Measurements from ENCODE around the gene UST. TPM values are rescaled to one million over a fixed set of nuclear protein-coding genes. Genes with fewer than 3 reads are reported as not detected.

Gene UST
- total RNA-seq, 5 donors from 2014 or later (not counting 1 experiment from before 2014, with no cell fraction given): 1.9 to 5.3 (median 3.0) TPM

DNA sequence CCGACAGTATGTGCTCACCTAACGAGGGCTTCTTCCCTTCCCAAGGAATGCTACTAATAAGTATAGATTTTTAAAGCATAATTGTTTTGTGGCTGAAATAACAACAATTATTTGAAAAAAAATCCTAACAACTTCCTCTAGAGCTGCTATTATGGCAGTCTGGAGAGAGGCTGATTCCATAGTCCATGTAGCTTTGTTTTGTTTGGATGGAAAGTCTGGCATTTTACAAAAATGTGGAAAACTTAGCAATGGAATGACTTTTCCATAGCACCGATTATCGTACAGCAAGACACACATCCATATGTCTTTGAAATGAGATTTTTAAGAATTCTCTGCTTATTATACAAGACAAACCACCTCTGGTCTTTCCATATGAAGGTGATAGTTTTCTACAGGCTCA is 318.3 kb downstream of the UST start:
- Mint-ChIP-seq H3K36me3 (no peaks in the 10 kb centered on the region), H3K9me3 (no peaks in the 10 kb centered on the region), H3K27me3 (no peaks in the 10 kb centered on the region), H3K4me1 (peaks cover 39 to 56% (median 42%) of the 10 kb centered on the region in 3 donors), H3K4me3 (no peak overlapping the region), H3K27ac (peak overlapping the region; percentile 97 to 98)
- WGBS (ENCODE audit: insufficient coverage): no CpG with 5 or more reads among the region's 4 CpGs
- ChIA-PET POLR2A (interaction anchor here in 1 of 2 donors (0.5 kb wide), 1 partner anchor 20 kb away, joined by 3 read pairs; no protein-coding TSS in a partner anchor), CTCF (interaction anchor here in 1 of 2 donors (0.7 to 1.8 kb wide), 4 partner anchors 9 to 367 kb away, joined by 3 to 15 read pairs (median 7); no protein-coding TSS in a partner anchor)
- H3K27ac ChIP-seq (ENCODE audit: low read length): no peak overlapping the region
- peaks cover 16 to 31% of the 10 kb centered on the region in 2 experiments for H3K4me1 ChIP-seq (ENCODE audit: control insufficient read depth in 1 of 2, extremely low read depth in 1 of 2, insufficient read depth in 2 of 2, low read length in 2 of 2)
- DNase-seq: no peak
- no peaks in the 10 kb centered on the region for H3K9me3 ChIP-seq
- H3K4me3 ChIP-seq (ENCODE audit: control insufficient read depth in 1 of 2, extremely low read depth in 1 of 2, low read length in 1 of 2): no peak overlapping the region
- no peaks in the 10 kb centered on the region for H3K36me3 ChIP-seq (ENCODE audit: control insufficient read depth in 2 of 2, extremely low read depth in 1 of 2, insufficient read depth in 1 of 2, low read length in 1 of 2)
- ATAC-seq (replicated peaks in 1 of 4): no peak
- H3K27me3 ChIP-seq (replicated peaks in 1 of 2; ENCODE audit: control insufficient read depth in 2 of 2, extremely low read depth in 1 of 2, insufficient read depth in 2 of 2, low read length in 1 of 2): no peaks in the 10 kb centered on the region

DNA sequence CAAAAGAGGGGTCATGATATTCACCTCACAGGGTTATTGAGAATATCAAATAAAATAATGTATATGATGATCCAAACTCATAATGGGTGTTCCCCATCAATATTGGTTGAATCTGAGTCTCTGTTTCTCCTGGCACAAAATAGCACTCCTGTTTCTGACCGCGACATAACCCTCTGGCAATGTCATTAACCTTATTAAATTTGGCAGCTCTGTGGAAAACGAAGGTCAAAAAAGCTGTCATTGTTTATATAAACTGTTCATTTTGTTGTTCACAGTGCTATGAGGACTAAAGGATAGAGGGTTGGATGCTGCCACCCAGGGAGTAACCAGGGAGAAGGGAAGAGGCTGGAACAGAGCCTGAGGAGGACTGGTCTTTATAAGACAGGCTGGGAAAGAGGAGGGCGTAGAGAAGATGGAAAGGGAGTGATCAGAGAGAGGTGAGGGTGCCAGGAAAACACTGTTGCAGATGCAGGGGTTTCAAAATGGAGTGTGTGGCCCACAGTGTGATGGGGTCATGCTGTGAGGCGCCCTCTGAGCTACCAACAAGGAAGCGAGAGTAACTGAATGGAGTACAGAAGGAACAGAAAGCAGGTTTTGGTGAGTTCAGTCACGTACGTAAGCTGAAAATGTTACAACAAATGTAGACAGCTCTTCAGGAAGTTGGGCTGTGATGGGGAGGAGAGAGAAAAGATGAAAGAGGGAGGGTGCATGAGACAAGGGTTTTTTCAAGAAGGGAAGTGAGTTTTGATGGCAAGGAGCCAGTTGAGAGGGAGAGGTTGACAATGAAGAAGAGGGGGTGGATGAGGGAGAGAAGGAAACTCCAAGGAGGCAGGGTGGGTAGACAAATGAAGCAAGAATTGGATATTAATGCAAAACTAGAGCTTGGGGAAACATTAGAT is 319.1 kb downstream of the UST start:
- peak in 34 of 35 experiments; percentile 11 to 86 (median 56) for DNase-seq
- Mint-ChIP-seq H3K4me1 (peaks cover 31 to 48% (median 34%) of the 10 kb centered on the region in 3 donors), H3K27me3 (no peaks in the 10 kb centered on the region), H3K36me3 (no peaks in the 10 kb centered on the region), H3K9me3 (no peaks in the 10 kb centered on the region), H3K27ac (peak overlapping the region; percentile 97 to 98), H3K4me3 (peak overlapping the region; percentile 55 to 68 (median 57))
- peak overlapping the region; percentile 85 for H3K27ac ChIP-seq (ENCODE audit: low read length)
- H3K9me3 ChIP-seq: no peaks in the 10 kb centered on the region
- POLR2A ChIA-PET: interaction anchor here (0.5 to 1.1 kb wide), 10 partner anchors 10 to 366 kb away, joined by 3 to 8 read pairs (median 4); no protein-coding TSS in a partner anchor
- peak; percentile 92 to 98 (median 97) for ATAC-seq (replicated peaks in 1 of 4)
- CTCF ChIA-PET: interaction anchor here (0.6 to 1.8 kb wide), 12 partner anchors 10 to 366 kb away, joined by 3 to 15 read pairs (median 4); no protein-coding TSS in a partner anchor
- no peaks in the 10 kb centered on the region for H3K36me3 ChIP-seq (ENCODE audit: control insufficient read depth in 2 of 2, extremely low read depth in 1 of 2, insufficient read depth in 1 of 2, low read length in 1 of 2)
- no peaks in the 10 kb centered on the region for H3K27me3 ChIP-seq (replicated peaks in 1 of 2; ENCODE audit: control insufficient read depth in 2 of 2, extremely low read depth in 1 of 2, insufficient read depth in 2 of 2, low read length in 1 of 2)
- peaks cover 13 to 23% of the 10 kb centered on the region in 2 experiments for H3K4me1 ChIP-seq (ENCODE audit: control insufficient read depth in 1 of 2, extremely low read depth in 1 of 2, insufficient read depth in 2 of 2, low read length in 2 of 2)
- WGBS (ENCODE audit: insufficient coverage): 34% methylated on average over 6 of the region's 8 CpGs
- H3K4me3 ChIP-seq (ENCODE audit: control insufficient read depth in 1 of 2, extremely low read depth in 1 of 2, low read length in 1 of 2): peak overlapping the region in 1 of 2 donors; percentile 2

DNA sequence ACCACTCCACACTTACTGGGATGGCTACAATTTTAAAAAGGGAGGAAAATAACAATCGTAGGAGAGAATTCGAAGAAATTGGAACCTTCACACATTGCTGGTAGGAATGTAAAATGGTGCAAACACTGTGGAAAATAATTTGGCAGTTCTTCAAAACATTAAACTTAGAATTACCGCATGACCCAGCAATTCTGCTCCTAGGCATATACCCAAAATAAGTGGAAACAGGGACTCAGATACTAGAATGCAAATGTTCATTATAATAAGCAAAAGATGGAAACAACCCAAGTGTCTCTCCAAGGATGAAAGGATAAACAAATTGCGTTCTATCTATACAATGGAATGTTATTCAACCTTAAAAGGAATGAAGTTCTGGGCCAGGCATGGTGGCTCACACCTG is 325.2 kb downstream of the UST start:
- DNase-seq (no peak), ATAC-seq (replicated peaks in 1 of 4) (no peak)
- Mint-ChIP-seq H3K9me3 (no peaks in the 10 kb centered on the region), H3K27me3 (no peaks in the 10 kb centered on the region), H3K4me3 (no peak overlapping the region), H3K36me3 (peaks cover 11% of the 10 kb centered on the region), H3K4me1 (peaks cover 14 to 32% (median 21%) of the 10 kb centered on the region in 3 donors), H3K27ac (no peak overlapping the region)
- no peaks in the 10 kb centered on the region for H3K9me3 ChIP-seq
- no peak overlapping the region for H3K4me3 ChIP-seq (ENCODE audit: control insufficient read depth in 1 of 2, extremely low read depth in 1 of 2, low read length in 1 of 2)
- H3K4me1 ChIP-seq (ENCODE audit: control insufficient read depth in 1 of 2, extremely low read depth in 1 of 2, insufficient read depth in 2 of 2, low read length in 2 of 2): peaks cover 1 to 10% of the 10 kb centered on the region in 2 experiments
- 100% methylated on average over 1 of the region's 4 CpGs for WGBS (ENCODE audit: insufficient coverage)
- no peaks in the 10 kb centered on the region for H3K36me3 ChIP-seq (ENCODE audit: control insufficient read depth in 2 of 2, extremely low read depth in 1 of 2, insufficient read depth in 1 of 2, low read length in 1 of 2)
- no peaks in the 10 kb centered on the region for H3K27me3 ChIP-seq (replicated peaks in 1 of 2; ENCODE audit: control insufficient read depth in 2 of 2, extremely low read depth in 1 of 2, insufficient read depth in 2 of 2, low read length in 1 of 2)
- H3K27ac ChIP-seq (ENCODE audit: low read length): no peak overlapping the region
- ChIA-PET POLR2A (no interaction called here), CTCF (interaction anchor here in 1 of 2 donors (0.7 kb wide), 1 partner anchor 43 kb away, joined by 4 read pairs; no protein-coding TSS in a partner anchor)

DNA sequence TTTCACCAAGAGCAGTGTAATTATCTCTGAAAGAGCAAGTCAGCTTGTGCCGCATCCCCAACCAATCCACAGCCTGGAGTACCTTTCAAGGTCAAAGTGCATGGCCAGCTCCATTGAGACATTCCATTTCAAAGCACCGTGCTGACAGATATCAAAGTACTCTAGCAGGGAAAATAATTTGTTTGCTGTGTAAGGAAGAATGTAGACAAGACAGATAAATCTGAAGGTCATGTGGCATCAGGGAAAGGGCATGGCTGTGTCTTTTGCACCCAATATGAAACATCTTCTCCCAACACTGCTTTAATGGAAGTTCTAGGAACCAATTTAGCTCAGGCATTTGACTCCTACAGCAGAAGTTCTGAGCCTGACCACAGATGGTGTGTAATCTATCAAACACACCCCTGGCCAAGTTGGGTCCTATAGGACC is 328.0 kb downstream of the UST start:
- Mint-ChIP-seq H3K36me3 (peaks cover 14% of the 10 kb centered on the region), H3K4me3 (no peak overlapping the region), H3K9me3 (no peaks in the 10 kb centered on the region), H3K4me1 (peaks cover 10 to 28% (median 18%) of the 10 kb centered on the region in 3 donors), H3K27ac (no peak overlapping the region), H3K27me3 (no peaks in the 10 kb centered on the region)
- Histone ChIP-seq H3K27ac (ENCODE audit: low read length) (no peak overlapping the region), H3K4me1 (ENCODE audit: control insufficient read depth in 1 of 2, extremely low read depth in 1 of 2, insufficient read depth in 2 of 2, low read length in 2 of 2) (peaks cover 0 to 10% of the 10 kb centered on the region in 2 experiments), H3K36me3 (ENCODE audit: control insufficient read depth in 2 of 2, extremely low read depth in 1 of 2, insufficient read depth in 1 of 2, low read length in 1 of 2) (no peaks in the 10 kb centered on the region), H3K27me3 (replicated peaks in 1 of 2; ENCODE audit: control insufficient read depth in 2 of 2, extremely low read depth in 1 of 2, insufficient read depth in 2 of 2, low read length in 1 of 2) (no peaks in the 10 kb centered on the region), H3K4me3 (ENCODE audit: control insufficient read depth in 1 of 2, extremely low read depth in 1 of 2, low read length in 1 of 2) (no peak overlapping the region), H3K9me3 (no peaks in the 10 kb centered on the region)
- WGBS (ENCODE audit: insufficient coverage): 100% methylated on average over 1 of the region's 2 CpGs
- ChIA-PET POLR2A (no interaction called here), CTCF (interaction anchor here in 1 of 2 donors (0.8 to 2.1 kb wide), 3 partner anchors 357 to 756 kb away, joined by 3 to 8 read pairs (median 4); no protein-coding TSS in a partner anchor)
- ATAC-seq (replicated peaks in 1 of 4) (no peak), DNase-seq (no peak)

DNA sequence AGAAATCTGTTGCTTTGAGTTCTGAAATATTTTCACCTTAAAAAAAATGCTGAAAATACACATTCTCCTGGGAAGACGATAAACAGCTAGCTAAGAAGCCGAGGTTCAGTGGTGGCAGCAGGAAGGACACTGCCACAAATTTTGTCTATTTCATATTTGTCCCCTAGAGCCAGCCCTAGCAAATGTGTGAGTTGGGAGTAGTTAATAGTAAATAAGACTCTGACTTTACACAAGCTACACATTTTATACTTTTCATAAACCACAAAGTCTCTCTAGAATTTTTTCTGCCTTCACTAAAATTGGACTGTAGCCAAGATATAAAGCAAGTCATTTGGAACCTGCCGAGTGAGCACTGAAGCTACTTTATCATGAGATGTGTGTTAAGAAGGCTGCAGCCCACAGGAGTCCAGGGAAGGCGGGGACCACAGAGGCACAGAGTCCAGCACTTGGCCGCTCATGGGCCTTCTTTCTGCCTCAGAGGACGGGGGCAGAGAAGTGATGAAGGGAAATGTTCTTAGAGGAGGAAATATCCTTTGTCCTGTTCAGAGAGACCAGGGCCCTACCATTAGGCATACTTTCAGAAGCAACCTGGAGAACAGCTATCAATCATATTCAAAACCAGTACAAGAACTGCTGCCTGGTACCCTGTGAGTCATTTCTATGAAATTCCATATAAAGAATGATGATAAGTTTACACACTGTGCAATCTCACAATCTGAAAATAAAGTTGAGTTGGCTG is 329.0 kb downstream of the UST start:
- CTCF ChIA-PET: interaction anchor here (0.8 to 2.1 kb wide), 5 partner anchors 11 to 755 kb away, joined by 3 to 8 read pairs (median 4); no protein-coding TSS in a partner anchor
- Mint-ChIP-seq H3K4me3 (no peak overlapping the region), H3K27ac (peak overlapping the region; percentile 34 to 76)

More for the DNA sequence above, 329.0 kb downstream of the UST start:
- Mint-ChIP-seq H3K27me3 (no peaks in the 10 kb centered on the region), H3K4me1 (peaks cover 10 to 28% (median 18%) of the 10 kb centered on the region in 3 donors), H3K36me3 (peaks cover 14% of the 10 kb centered on the region), H3K9me3 (no peaks in the 10 kb centered on the region)
- Histone ChIP-seq H3K9me3 (no peaks in the 10 kb centered on the region), H3K4me3 (ENCODE audit: control insufficient read depth in 1 of 2, extremely low read depth in 1 of 2, low read length in 1 of 2) (no peak overlapping the region), H3K4me1 (ENCODE audit: control insufficient read depth in 1 of 2, extremely low read depth in 1 of 2, insufficient read depth in 2 of 2, low read length in 2 of 2) (peaks cover 0 to 10% of the 10 kb centered on the region in 2 experiments), H3K27me3 (replicated peaks in 1 of 2; ENCODE audit: control insufficient read depth in 2 of 2, extremely low read depth in 1 of 2, insufficient read depth in 2 of 2, low read length in 1 of 2) (no peaks in the 10 kb centered on the region), H3K36me3 (ENCODE audit: control insufficient read depth in 2 of 2, extremely low read depth in 1 of 2, insufficient read depth in 1 of 2, low read length in 1 of 2) (no peaks in the 10 kb centered on the region), H3K27ac (ENCODE audit: low read length) (no peak overlapping the region)
- no CpG with 5 or more reads among the region's 6 CpGs for WGBS (ENCODE audit: insufficient coverage)
- DNase-seq (no peak), ATAC-seq (replicated peaks in 1 of 4) (peak in 1 of 4 experiments; percentile 30)
- POLR2A ChIA-PET: interaction anchor here in 1 of 2 donors (0.7 to 1.0 kb wide), 2 partner anchors 10 to 138 kb away, joined by 3 to 5 read pairs; no protein-coding TSS in a partner anchor

Data from T-cell (primary cell).